ENCODE measurements around the gene VPS35.

VPS35 gene

DNA sequence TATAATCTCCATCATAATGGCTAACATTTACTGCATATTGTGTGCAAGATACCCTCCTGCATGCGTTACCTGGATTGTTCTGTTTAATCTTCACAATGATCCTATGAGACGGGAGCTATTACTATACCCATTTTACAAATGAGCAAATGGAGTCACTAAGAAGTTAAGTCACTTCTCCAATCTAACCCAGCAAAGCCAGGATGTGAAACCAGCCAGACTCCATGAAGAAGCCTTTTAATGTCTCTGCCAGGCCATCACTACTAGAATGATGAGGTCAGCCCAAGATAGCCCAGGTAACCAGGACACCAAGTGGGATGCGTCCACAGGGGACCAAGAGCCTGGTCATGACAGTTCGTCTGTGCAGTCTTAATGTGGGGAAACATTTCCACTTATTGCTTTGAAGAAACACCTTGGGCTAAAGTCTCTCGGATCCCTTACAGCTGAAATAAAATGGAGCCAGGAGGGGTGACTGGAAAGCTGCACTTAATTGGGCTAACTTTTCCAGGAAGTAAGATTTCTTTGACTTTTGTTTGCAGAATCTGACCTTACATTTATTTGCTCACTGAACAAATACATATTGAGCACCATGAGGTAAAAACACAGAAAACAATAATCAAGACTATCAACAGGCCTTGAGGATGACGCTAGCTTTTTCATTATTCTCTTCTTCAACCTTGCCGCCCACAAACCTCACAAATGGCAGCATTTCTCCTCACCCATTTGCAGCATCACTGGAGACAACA is 66.9 kb downstream of the VPS35 start:
- TF ChIP-seq POLR2AphosphoS5 (IDR thresholded peaks at IDR 0.05; ENCODE audit: low read depth, low read length) (no peak), TAF1 (IDR thresholded peaks at IDR 0.05; ENCODE audit: borderline replicate concordance, low read depth, low read length) (no peak), POLR2A (IDR thresholded peaks at IDR 0.05; ENCODE audit: low read depth, low read length) (no peak)
- FAIRE-seq (no peak), DNase-seq (ENCODE audit: insufficient read length) (no peak)

DNA sequence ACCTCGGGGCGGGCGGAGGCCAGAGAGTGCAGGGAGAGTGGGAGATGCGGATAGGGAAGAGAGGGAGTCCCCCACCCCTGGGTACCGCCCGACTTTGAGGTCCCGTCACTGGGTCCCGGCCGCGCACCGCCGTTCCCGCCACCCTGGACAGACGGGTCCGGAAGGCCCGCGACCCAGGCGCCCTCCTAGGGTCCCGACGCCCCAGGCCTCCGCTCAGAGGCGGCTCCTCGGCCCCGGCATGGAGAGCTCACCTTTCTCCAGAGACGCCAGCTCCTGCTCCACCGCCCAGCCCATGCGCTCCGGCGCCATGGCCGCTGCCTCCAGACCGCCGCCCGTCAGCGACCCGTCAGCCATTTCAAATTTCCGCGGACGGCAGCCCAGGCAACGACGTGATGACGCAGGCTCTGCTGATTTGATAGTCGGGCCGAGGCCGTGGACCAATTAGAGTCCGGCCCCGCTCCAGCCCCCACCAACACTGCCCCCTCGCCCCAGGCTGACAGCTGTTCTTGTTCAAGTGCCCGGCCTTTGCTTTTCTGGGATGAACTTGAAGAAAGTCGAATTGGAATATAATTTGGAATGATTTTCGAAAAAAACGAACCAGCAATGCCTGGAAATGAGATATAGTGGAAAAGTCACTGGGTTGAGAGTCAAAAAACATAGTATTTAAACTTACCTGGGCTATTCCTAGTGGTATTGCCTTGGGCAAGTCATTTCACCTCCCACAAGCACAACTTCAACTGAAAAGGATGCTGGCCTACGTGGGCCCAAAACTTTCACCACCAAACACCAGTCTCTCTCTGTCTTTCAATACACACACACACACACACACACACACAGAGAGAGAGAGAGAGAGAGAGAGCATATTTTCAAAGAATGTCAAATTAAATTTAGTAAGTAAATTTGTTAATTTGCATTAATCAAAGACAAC is 67.7 kb downstream of the VPS35 start, which contains the start of gene SHCBP1:
Gene SHCBP1 (minus strand): TSS at position 374 of the 928 bp plus-strand sequence. CDS start 20 bp downstream, at position 354.
- DNase-seq (ENCODE audit: insufficient read length): peak; percentile 78
- peak; percentile 62 for TF ChIP-seq POLR2AphosphoS5 (IDR thresholded peaks at IDR 0.05; ENCODE audit: low read depth, low read length)
- TF ChIP-seq TAF1 (IDR thresholded peaks at IDR 0.05; ENCODE audit: borderline replicate concordance, low read depth, low read length): peak; percentile 58; the same call in 1 of the 2 replicates
- TF ChIP-seq POLR2A (IDR thresholded peaks at IDR 0.05; ENCODE audit: low read depth, low read length): peak; percentile 85; the same call in 1 of the 2 replicates
- FAIRE-seq: peak; percentile 94

DNA sequence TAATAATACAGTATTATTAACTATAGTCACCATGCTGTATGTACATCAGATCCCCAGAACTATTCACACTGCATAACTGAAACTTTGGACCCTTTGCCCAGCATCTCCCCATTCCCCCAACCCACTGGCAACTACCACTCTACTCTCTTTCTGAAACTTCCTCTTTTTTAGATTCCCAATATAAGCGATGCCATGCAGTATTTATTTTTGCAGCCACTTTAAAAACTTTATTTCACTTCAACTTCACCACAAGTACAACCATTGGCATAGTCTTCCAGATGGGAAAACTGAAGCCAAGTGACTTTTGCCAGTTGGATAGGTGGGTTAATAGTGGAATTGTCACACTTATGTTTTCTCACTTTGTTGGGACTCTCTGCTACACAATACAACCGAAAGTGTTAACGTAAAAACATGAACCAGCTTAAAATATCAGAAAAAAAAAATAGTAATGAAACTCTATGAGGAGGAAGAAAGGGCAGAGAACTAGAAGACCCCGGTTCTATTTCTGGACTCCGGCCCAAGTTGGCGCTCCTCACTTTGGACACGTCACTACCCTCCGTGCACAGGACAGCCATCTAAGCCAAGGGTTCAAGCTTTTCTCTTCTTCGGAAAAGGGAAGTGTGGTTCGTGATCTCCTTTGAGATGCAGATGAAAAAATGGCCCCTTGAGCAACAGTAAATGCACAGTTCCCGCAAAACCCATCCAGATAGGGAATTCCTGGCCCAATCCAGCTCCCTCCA is 68.5 kb downstream of the VPS35 start:
- TF ChIP-seq POLR2AphosphoS5 (IDR thresholded peaks at IDR 0.05; ENCODE audit: low read depth, low read length) (no peak), TAF1 (IDR thresholded peaks at IDR 0.05; ENCODE audit: borderline replicate concordance, low read depth, low read length) (no peak), POLR2A (IDR thresholded peaks at IDR 0.05; ENCODE audit: low read depth, low read length) (no peak)
- FAIRE-seq: no peak
- DNase-seq (ENCODE audit: insufficient read length): peak; percentile 34

DNA sequence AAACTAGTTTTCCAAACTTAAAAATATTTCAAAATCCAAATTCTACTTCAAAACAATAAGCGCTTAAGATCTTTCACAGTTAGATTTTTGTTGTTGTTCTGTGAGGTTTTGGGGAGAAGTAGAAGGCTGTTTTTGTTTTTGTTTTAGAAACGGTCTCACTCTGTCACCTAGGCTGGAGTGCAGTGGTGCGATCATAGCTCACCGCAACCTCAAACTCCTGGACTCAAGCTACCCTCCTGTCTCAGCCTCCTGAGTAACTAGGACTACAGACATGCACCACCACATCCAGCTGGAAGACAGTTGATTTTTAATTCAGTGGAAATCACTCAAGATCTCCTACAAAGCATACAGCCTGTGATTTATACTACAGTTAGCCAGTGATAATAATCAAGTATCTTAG is 70.5 kb downstream of the VPS35 start:
- DNase-seq (ENCODE audit: insufficient read length): no peak
- no peak for TF ChIP-seq POLR2A (IDR thresholded peaks at IDR 0.05; ENCODE audit: low read depth, low read length)
- TF ChIP-seq POLR2AphosphoS5 (IDR thresholded peaks at IDR 0.05; ENCODE audit: low read depth, low read length): no peak
- TF ChIP-seq TAF1 (IDR thresholded peaks at IDR 0.05; ENCODE audit: borderline replicate concordance, low read depth, low read length): no peak
- FAIRE-seq: no peak

DNA sequence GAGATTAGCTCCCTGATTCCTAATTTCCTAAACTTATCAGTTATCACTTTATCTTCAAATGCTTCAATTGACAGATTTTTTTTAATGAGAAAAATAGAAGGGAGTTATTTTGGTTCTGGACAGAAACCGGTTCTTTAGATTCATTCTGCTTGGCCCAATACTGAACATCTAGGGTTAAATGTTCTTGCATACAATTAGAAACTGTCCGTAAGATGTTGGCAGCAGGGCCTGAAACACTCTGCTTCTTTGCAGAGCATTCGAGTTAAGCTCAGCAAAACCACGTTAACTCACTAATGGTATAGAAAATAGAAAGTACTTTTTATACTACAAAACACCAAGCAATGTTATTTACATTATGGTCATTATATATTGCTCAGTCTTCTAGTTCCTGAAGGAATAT is 75.0 kb downstream of the VPS35 start:
- TF ChIP-seq TAF1 (IDR thresholded peaks at IDR 0.05; ENCODE audit: borderline replicate concordance, low read depth, low read length) (no peak), POLR2A (IDR thresholded peaks at IDR 0.05; ENCODE audit: low read depth, low read length) (no peak), POLR2AphosphoS5 (IDR thresholded peaks at IDR 0.05; ENCODE audit: low read depth, low read length) (no peak)
- FAIRE-seq (no peak), DNase-seq (ENCODE audit: insufficient read length) (no peak)

DNA sequence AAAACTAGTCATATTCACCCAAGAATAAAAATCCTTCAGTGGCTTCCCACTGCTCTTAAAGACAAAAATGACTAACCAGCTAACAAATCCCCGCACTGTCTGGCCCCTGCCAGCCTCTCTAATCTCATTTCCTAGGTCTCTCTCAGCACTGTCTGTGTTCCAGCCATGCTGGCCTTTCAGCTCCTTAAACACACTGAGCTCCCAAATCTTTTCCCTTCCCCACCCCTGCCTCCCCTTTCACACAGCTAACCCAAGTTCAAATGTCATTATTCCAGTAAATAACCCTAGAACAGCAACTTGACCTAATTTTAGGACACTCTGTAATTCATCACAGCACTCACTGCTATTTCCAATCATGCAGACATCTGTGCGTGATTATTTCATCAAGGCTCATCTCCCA is 75.6 kb downstream of the VPS35 start:
- DNase-seq (ENCODE audit: insufficient read length): no peak
- no peak for FAIRE-seq
- TF ChIP-seq POLR2A (IDR thresholded peaks at IDR 0.05; ENCODE audit: low read depth, low read length) (no peak), POLR2AphosphoS5 (IDR thresholded peaks at IDR 0.05; ENCODE audit: low read depth, low read length) (no peak), TAF1 (IDR thresholded peaks at IDR 0.05; ENCODE audit: borderline replicate concordance, low read depth, low read length) (no peak)

DNA sequence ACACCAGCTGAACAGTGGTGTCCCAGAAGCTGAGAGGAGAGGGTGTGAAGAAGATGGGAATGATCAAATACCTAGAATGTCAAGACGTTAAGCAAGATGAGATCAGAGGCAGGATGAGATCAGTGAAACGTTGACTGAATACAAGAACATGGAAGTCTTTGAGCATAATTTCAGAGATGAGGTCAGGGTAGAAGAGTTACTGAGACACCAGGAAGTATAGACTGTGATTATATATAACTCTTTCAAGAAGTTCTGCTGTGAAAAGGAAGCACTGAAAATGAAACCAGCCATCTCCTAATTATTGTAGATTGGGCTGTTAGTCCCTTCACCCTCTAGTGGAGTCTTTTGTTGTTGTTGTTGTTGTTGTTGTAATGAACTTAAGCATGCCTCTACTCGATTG is 76.9 kb downstream of the VPS35 start:
- no peak for FAIRE-seq
- TF ChIP-seq POLR2A (IDR thresholded peaks at IDR 0.05; ENCODE audit: low read depth, low read length) (no peak), TAF1 (IDR thresholded peaks at IDR 0.05; ENCODE audit: borderline replicate concordance, low read depth, low read length) (no peak), POLR2AphosphoS5 (IDR thresholded peaks at IDR 0.05; ENCODE audit: low read depth, low read length) (no peak)

DNA sequence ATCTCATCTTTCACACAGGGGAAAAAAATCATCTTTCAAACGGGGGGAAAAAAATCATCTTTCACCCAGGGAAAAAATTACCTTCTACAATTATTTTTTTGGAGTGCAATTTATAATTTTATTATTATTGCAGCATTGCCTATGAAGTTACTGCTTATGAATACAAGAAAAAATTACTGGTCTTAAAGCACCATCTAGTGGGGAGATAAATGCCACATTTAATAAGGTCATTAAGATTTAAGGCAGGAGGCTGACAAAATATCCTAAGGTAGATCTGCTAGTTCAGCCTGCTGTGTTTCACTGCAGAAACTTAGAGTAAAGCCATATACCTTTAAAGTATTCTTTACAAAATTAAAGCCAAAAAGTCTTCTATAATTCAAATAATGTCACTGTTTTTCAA is 81.4 kb downstream of the VPS35 start:
- TF ChIP-seq POLR2A (IDR thresholded peaks at IDR 0.05; ENCODE audit: low read depth, low read length) (no peak), TAF1 (IDR thresholded peaks at IDR 0.05; ENCODE audit: borderline replicate concordance, low read depth, low read length) (no peak), POLR2AphosphoS5 (IDR thresholded peaks at IDR 0.05; ENCODE audit: low read depth, low read length) (no peak)
- FAIRE-seq: peak; percentile 42
- DNase-seq (ENCODE audit: insufficient read length): no peak

More for the DNA sequence above, 76.9 kb downstream of the VPS35 start:
- no peak for DNase-seq (ENCODE audit: insufficient read length)

DNA sequence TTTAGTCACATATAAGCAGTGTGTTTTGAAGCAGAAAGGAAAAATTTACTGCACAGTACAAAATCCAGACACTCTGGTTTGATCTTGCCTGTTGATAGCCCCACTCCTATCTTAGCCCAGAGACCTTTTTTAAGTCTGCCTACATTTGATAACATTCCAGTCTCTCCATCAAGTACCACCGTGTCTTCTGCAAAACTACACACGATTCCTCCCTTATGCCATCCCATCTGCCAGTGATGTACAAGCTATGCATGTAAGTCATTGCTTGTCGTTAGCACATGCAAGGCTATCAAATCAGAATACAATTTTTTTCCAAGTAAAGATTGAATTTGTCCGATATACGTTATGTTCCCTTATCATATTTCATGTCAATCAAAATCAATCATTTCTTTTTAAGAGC is 82.7 kb downstream of the VPS35 start:
- FAIRE-seq (no peak), DNase-seq (ENCODE audit: insufficient read length) (no peak)
- no peak for TF ChIP-seq TAF1 (IDR thresholded peaks at IDR 0.05; ENCODE audit: borderline replicate concordance, low read depth, low read length)
- TF ChIP-seq POLR2AphosphoS5 (IDR thresholded peaks at IDR 0.05; ENCODE audit: low read depth, low read length): no peak
- no peak for TF ChIP-seq POLR2A (IDR thresholded peaks at IDR 0.05; ENCODE audit: low read depth, low read length)
